Osteoblast (primary cell): ENCODE data around the gene RAB7A. TPM values are rescaled to one million over a fixed set of nuclear protein-coding genes. Genes with fewer than 3 reads are reported as not detected.

Experiments
- DNase-seq: peaks from one replicate; pipeline ENCODE4 v3.0.0; 2011; ENCODE audit warnings: low spot score, mixed read lengths; ENCODE audit not compliant: insufficient read length; ENCODE audit errors: missing footprints
- H2AFZ ChIP-seq: 2 replicates; pipeline ENCODE4 v1.6.0; 2011; ENCODE audit warnings: mild to moderate bottlenecking, low read length
- H3K27ac ChIP-seq: 2 replicates; pipeline ENCODE4 v1.5.1; 2011; ENCODE audit warnings: mild to moderate bottlenecking, low read depth, low read length, moderate library complexity
- H3K27me3 ChIP-seq: 2 replicates; pipeline ENCODE4 v1.6.0; 2012; ENCODE audit warnings: mild to moderate bottlenecking, control low read depth, inconsistent platforms, low read length, moderate library complexity; ENCODE audit not compliant: insufficient read depth
- H3K36me3 ChIP-seq: 2 replicates; pipeline ENCODE4 v1.5.1; 2011; ENCODE audit warnings: mild to moderate bottlenecking, low read length, control low read depth, moderate library complexity; ENCODE audit not compliant: insufficient read depth
- H3K4me1 ChIP-seq: 2 replicates; pipeline ENCODE4 v1.5.1; 2011; ENCODE audit warnings: mild to moderate bottlenecking, low read length, control low read depth, moderate library complexity; ENCODE audit not compliant: insufficient read depth
- H3K4me2 ChIP-seq: 2 replicates; pipeline ENCODE4 v1.6.0; 2011; ENCODE audit warnings: mild to moderate bottlenecking, low read length; ENCODE audit not compliant: insufficient read depth
- H3K4me3 ChIP-seq: fragments of 200-600 bp; sonication (generic); 3 replicates; pipeline ENCODE4 v1.5.1; 2012; ENCODE audit warnings: mild to moderate bottlenecking, low read length, inconsistent platforms; ENCODE audit not compliant: insufficient read depth
- H3K79me2 ChIP-seq: 2 replicates; pipeline ENCODE4 v1.6.0; 2012; ENCODE audit warnings: mild to moderate bottlenecking, low read length, control low read depth, inconsistent platforms; ENCODE audit not compliant: insufficient read depth
- H3K9me3 ChIP-seq: 2 replicates; pipeline ENCODE4 v1.5.1; 2011; ENCODE audit warnings: low read depth, low read length, control low read depth
- H4K20me1 ChIP-seq: 2 replicates; pipeline ENCODE4 v1.6.0; 2012; ENCODE audit warnings: mild to moderate bottlenecking, low read length, control low read depth; ENCODE audit not compliant: insufficient read depth
- CTCF ChIP-seq: IDR thresholded peaks from 2 replicates; pipeline ENCODE4 v1.5.1; 2011; ENCODE audit warnings: mild to moderate bottlenecking, low read depth, low read length, moderate library complexity; ENCODE audit errors: extremely low read depth
- total RNA-seq: library from RNA; depleted of rRNA; stranded (reverse); fragments of >200 nt; gene quantifications from 2 replicates; pipeline ENCODE4 v1.2.3, GENCODE V29; 2012

The RAB7A gene
- total RNA-seq, 1 donor = 86.1 TPM

- no peaks in the 10 kb centered on the region for H3K27me3 ChIP-seq
- no peak overlapping the region for H3K4me3 ChIP-seq
- H4K20me1 ChIP-seq = no peaks in the 10 kb centered on the region
- H3K36me3 ChIP-seq = no peaks in the 10 kb centered on the region
- no peak overlapping the region for H2AFZ ChIP-seq
- DNase-seq = no peak
- H3K4me1 ChIP-seq = no peaks in the 10 kb centered on the region
- H3K4me2 ChIP-seq = no peak overlapping the region
- TF ChIP-seq CTCF = no peak
- H3K79me2 ChIP-seq = no peaks in the 10 kb centered on the region
- H3K27ac ChIP-seq = no peak overlapping the region
- peaks cover 8% of the 10 kb centered on the region for H3K9me3 ChIP-seq
Observed at GRCh38 chr3:128854475-128854874, 128.5 kb downstream of the RAB7A start.

GRCh38 chr3:128855569-128855968 is 129.6 kb downstream of the RAB7A start:
- H2AFZ ChIP-seq = no peak overlapping the region
- H3K79me2 ChIP-seq = no peaks in the 10 kb centered on the region
- no peaks in the 10 kb centered on the region for H3K27me3 ChIP-seq
- H3K36me3 ChIP-seq = no peaks in the 10 kb centered on the region
- H4K20me1 ChIP-seq = no peaks in the 10 kb centered on the region
- DNase-seq = no peak
- no peak for TF ChIP-seq CTCF
- H3K27ac ChIP-seq = no peak overlapping the region
- H3K4me1 ChIP-seq = no peaks in the 10 kb centered on the region
- peaks cover 18% of the 10 kb centered on the region for H3K9me3 ChIP-seq
- H3K4me2 ChIP-seq = no peak overlapping the region
- no peak overlapping the region for H3K4me3 ChIP-seq

GRCh38 chr3:128858167-128858566 is 132.2 kb downstream of the RAB7A start:
- peak; percentile 69 for DNase-seq
- Histone ChIP-seq H4K20me1 (no peaks in the 10 kb centered on the region), H3K27me3 (no peaks in the 10 kb centered on the region), H3K4me3 (no peak overlapping the region), H3K4me2 (no peak overlapping the region), H3K9me3 (peaks cover 18% of the 10 kb centered on the region), H3K79me2 (no peaks in the 10 kb centered on the region), H2AFZ (no peak overlapping the region), H3K27ac (no peak overlapping the region), H3K36me3 (no peaks in the 10 kb centered on the region), H3K4me1 (no peaks in the 10 kb centered on the region)
- TF ChIP-seq CTCF = no peak

- no peak for DNase-seq
Observed at GRCh38 chr3:128859630-128860029, 133.6 kb downstream of the RAB7A start.

More at GRCh38 chr3:128859630-128860029, 133.6 kb downstream of the RAB7A start:
- H3K4me1 ChIP-seq = peaks cover 4% of the 10 kb centered on the region
- H3K27ac ChIP-seq = no peak overlapping the region
- peaks cover 18% of the 10 kb centered on the region for H3K9me3 ChIP-seq
- H3K4me3 ChIP-seq = no peak overlapping the region
- no peak for TF ChIP-seq CTCF
- H3K27me3 ChIP-seq = no peaks in the 10 kb centered on the region
- no peak overlapping the region for H2AFZ ChIP-seq
- H3K4me2 ChIP-seq = no peak overlapping the region
- H4K20me1 ChIP-seq = no peaks in the 10 kb centered on the region
- H3K36me3 ChIP-seq = no peaks in the 10 kb centered on the region
- no peaks in the 10 kb centered on the region for H3K79me2 ChIP-seq
